Transverse colon (tissue), 4 donors: ENCODE results near the gene FAM50B. TPM values are rescaled to one million over a fixed set of nuclear protein-coding genes. Genes with fewer than 3 reads are reported as not detected.
A peak's percentile ranks its signal among the peaks of the same experiment; 100 is the strongest.

Source experiments
- DNase-seq: peaks from one replicate; pipeline ENCODE4 v3.0.0-alpha.2; 2019
- H3K27ac ChIP-seq, 4 donors: fragments of 200-600 bp; sonication (generic); 2 replicates each; pipeline ENCODE4 v1.5.1; 2016 to 2018; ENCODE audit warnings: inconsistent platforms in 4 of 4
- H3K27me3 ChIP-seq: fragments of 200-600 bp; sonication (generic); 2 replicates; pipeline ENCODE4 v1.5.1; 2017; ENCODE audit warnings: inconsistent platforms
- H3K36me3 ChIP-seq, 4 donors: fragments of 200-600 bp; sonication (generic); 2 replicates each; pipeline ENCODE4 v1.5.1; 2017 to 2019; ENCODE audit warnings: inconsistent platforms in 4 of 4
- H3K4me1 ChIP-seq, 4 donors: fragments of 200-600 bp; sonication (generic); 2 replicates each; pipeline ENCODE4 v1.5.1; 2017 to 2020; ENCODE audit warnings: inconsistent platforms in 4 of 4
- H3K4me3 ChIP-seq, 4 donors: fragments of 200-600 bp; sonication (generic); 1 replicate in 1 of 4; 2 replicates in 3 of 4; pipeline versions ENCODE4 v1.5.1 to v1.6.1; 2017 to 2019; ENCODE audit warnings: inconsistent platforms in 4 of 4
- H3K9me3 ChIP-seq, 2 donors: fragments of 200-600 bp; sonication (generic); 2 replicates each; pipeline ENCODE4 v1.5.1; 2017 to 2019; ENCODE audit warnings: inconsistent platforms in 2 of 2
- CTCF ChIP-seq, 5 experiments: fragments of 200-600 bp in 3 of 5; fragments of 450-650 bp in 2 of 5; sonication (generic) in 3 of 5; IDR thresholded peaks; 1 replicate in 2 of 5; 2 replicates in 3 of 5; pipeline ENCODE4 v1.5.1; 2016 to 2017; ENCODE audit warnings: antibody characterized with exemption in 5 of 5, inconsistent platforms in 3 of 5, mild to moderate bottlenecking in 2 of 5, moderate library complexity in 1 of 5
- EP300 ChIP-seq: sonication (generic); formaldehyde crosslinking; IDR thresholded peaks from one replicate; pipeline ENCODE4 v1.6.1; 2017; ENCODE audit warnings: antibody characterized with exemption, low read depth
- POLR2A ChIP-seq: fragments of 450-650 bp; IDR thresholded peaks from one replicate; pipeline ENCODE4 v1.6.1; 2016; ENCODE audit warnings: antibody characterized with exemption, mild to moderate bottlenecking, moderate library complexity
- POLR2AphosphoS5 ChIP-seq, 3 donors: sonication (generic); formaldehyde crosslinking; IDR thresholded peaks; one replicate each; pipeline ENCODE4 v1.6.1; 2016; ENCODE audit warnings: antibody characterized with exemption in 3 of 3
- whole genome bisulfite sequencing, 2 donors: methylation state at CpG; one replicate each; pipeline ENCODE4 v1.1.5; 2018; ENCODE audit warnings: low coverage in 1 of 2; 5-methylcytosine and 5-hydroxymethylcytosine counted together
- in situ Hi-C, 4 donors: fragments of 200-750 bp; cut with MboI; loops; one replicate each; pipeline versions ENCODE4 v1.15.0 to v1.15.1; 2017; ENCODE audit warnings: low sequenced_read_pairs in 3 of 4, low pct_ligation_motif_present in 1 of 4, low pct_unique_long_range_greater_than_20kb in 1 of 4
- intact Hi-C: fragments of 100-400 bp; cut with DNase I; formaldehyde crosslinking; loops from one replicate; pipeline ENCODE4 v1.15.1; 2023; ENCODE audit warnings: low total_unique reads
- total RNA-seq, 4 donors: library from RNA; depleted of rRNA; stranded (reverse); fragments of >200 nt; gene quantifications; one replicate each; pipeline ENCODE4 v1.1.0, GENCODE V29; 2016

The FAM50B gene
- total RNA-seq, 4 donors from 2014 or later: 3.4 to 6.4 (median 5.2) TPM; not detected in 1

GRCh38 chr6:3887150-3887700, 38.1 kb downstream of the FAM50B start:
- Histone ChIP-seq H3K27me3 (no peaks in the 10 kb centered on the region), H3K4me3 (no peak overlapping the region), H3K9me3 (no peaks in the 10 kb centered on the region), H3K27ac (no peak overlapping the region), H3K36me3 (no peaks in the 10 kb centered on the region), H3K4me1 (peaks cover 0 to 26% (median 14%) of the 10 kb centered on the region in 4 donors)
- TF ChIP-seq CTCF (IDR thresholded peaks at IDR 0.05) (peak; percentile 24 to 40 (median 32)), EP300 (no peak)
- WGBS, 2 donors: 61 to 86% methylated on average over 1 to 9 of the region's 9 CpGs
- no peak for DNase-seq
- intact Hi-C loops: no loop called here
- in situ Hi-C loops: no loop called here

GRCh38 chr6:3888153-3888957, 39.2 kb downstream of the FAM50B start:
- WGBS, 2 donors: 49 to 70% methylated on average over 2 to 15 of the region's 15 CpGs
- peak; percentile 34 for DNase-seq
- Histone ChIP-seq H3K27me3 (no peaks in the 10 kb centered on the region), H3K4me3 (no peak overlapping the region), H3K4me1 (peaks cover 0 to 25% (median 13%) of the 10 kb centered on the region in 4 donors), H3K9me3 (no peaks in the 10 kb centered on the region), H3K27ac (peak overlapping the region in 3 of 4 donors; percentile 9 to 48 (median 18)), H3K36me3 (no peaks in the 10 kb centered on the region)
- in situ Hi-C loops (no loop called here), intact Hi-C loops (no loop called here)
- no peak for TF ChIP-seq EP300
- TF ChIP-seq POLR2A: no peak

GRCh38 chr6:3890047-3890446, 40.9 kb downstream of the FAM50B start:
- Histone ChIP-seq H3K36me3 (no peaks in the 10 kb centered on the region), H3K27me3 (no peaks in the 10 kb centered on the region), H3K4me3 (no peak overlapping the region), H3K9me3 (no peaks in the 10 kb centered on the region), H3K4me1 (peaks cover 0 to 20% (median 10%) of the 10 kb centered on the region in 4 donors), H3K27ac (no peak overlapping the region)
- no peak for DNase-seq
- intact Hi-C loops: no loop called here
- WGBS, 2 donors: 52 to 88% methylated on average over 3 to 9 of the region's 9 CpGs
- TF ChIP-seq POLR2A (no peak), EP300 (no peak), POLR2AphosphoS5 (IDR thresholded peaks at IDR 0.05) (no peak), CTCF (IDR thresholded peaks at IDR 0.05) (no peak)
- in situ Hi-C loops: no loop called here

- WGBS, 2 donors: 92 to 93% methylated on average over 3 of the region's 3 CpGs
- DNase-seq: no peak
- in situ Hi-C loops: no loop called here
Observed at GRCh38 chr6:3891883-3892282, 42.7 kb downstream of the FAM50B start.

More at GRCh38 chr6:3891883-3892282, 42.7 kb downstream of the FAM50B start:
- no peaks in the 10 kb centered on the region for H3K27me3 ChIP-seq
- no peaks in the 10 kb centered on the region for H3K9me3 ChIP-seq
- no peaks in the 10 kb centered on the region for H3K36me3 ChIP-seq
- TF ChIP-seq POLR2A (no peak), EP300 (no peak), CTCF (IDR thresholded peaks at IDR 0.05) (no peak), POLR2AphosphoS5 (IDR thresholded peaks at IDR 0.05) (no peak)
- peaks cover 0 to 20% (median 10%) of the 10 kb centered on the region in 4 donors for H3K4me1 ChIP-seq
- intact Hi-C loops: no loop called here
- H3K27ac ChIP-seq: no peak overlapping the region
- H3K4me3 ChIP-seq: no peak overlapping the region
